ELR (cell line): ENCODE results near the gene LIPC.
"Not testable (repeated sequence)": the region's sequence is repeated elsewhere in the genome, so short reads cannot be mapped to it uniquely, and the experiment has no call there.

Experiments
- DNase-seq: peaks from one replicate; pipeline ENCODE4 v3.0.0-alpha.2; 2015; ENCODE audit warnings: low read depth

Gene LIPC

GRCh38 chr15:58585693-58586443, 154.1 kb downstream of the LIPC start:
- DNase-seq: no peak

DNA sequence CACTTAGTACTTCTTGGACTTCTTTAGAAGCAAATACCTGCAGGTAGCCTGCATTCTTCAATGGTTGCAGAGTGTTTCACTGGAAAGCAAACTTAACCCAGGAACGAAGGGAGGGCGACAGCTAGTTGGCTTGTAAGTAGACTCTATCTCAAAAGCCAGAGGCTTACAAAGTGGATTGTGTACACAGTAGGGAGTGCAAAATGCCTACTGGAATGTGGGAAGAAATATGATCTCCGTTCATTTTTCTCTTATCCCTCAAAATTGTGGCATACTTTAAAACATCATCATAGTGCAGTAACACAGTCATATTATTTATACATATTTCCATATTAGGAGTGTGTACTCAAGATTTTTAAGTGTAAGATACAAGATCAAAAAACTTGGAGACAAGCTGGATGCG, 155.7 kb downstream of the LIPC start:
- DNase-seq: no peak

DNA sequence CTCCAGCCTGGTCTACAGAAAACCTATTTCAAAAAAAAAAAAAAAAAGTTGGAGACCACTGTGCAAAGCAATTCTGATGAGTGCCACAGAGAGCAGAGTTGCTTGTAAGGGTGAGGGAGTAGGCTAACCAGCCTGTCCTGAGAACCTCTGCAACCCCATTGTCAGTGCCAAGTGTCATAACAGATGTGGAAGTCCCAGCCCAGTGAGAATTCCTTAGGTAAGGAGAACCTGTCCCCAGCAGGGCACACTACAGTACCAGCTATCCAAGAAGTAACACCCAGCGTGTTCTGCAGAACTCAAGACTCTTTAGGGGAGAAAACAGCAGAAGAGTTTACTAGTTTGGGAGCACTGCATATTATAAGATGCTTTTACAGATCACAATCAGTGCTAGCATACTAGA, 156.3 kb downstream of the LIPC start:
- DNase-seq: no peak

DNA sequence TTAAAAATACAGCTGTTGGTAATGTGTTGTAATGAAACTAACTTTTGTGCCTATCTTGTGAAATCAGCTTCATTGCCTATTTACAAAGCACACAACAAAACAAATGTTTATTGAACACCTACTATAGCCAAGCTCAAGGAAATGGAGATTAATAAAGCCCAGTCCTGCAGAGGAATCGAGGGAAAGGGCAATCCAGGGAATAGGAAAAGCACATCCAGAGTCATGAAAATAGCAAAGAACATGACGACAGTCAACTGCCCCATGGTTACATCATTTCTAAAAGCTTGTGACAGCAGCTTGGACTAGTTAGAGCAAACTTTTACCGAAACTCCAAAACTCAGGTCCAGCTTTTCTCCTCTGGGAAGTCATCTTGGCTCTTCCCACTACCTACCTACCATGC, 157.3 kb downstream of the LIPC start:
- no peak for DNase-seq

DNA sequence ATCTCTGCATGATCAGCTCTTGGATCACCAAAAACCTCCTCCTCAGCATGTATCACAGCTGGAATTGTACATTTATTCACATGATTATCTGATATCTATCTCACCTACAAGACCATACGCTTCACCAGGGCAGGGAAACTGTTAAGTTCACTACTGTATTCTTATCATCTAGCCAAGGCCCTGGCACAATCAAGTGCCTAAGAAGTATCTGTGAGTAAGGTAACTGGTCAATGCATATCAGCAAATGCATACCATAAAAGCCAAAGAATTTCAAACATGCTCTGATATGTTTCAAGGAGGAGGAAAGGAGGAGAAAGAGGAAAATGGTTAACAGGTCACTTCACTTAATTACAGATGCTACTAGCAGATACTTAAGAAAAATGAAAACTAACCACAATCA, 158.4 kb downstream of the LIPC start:
- DNase-seq: no peak

DNA sequence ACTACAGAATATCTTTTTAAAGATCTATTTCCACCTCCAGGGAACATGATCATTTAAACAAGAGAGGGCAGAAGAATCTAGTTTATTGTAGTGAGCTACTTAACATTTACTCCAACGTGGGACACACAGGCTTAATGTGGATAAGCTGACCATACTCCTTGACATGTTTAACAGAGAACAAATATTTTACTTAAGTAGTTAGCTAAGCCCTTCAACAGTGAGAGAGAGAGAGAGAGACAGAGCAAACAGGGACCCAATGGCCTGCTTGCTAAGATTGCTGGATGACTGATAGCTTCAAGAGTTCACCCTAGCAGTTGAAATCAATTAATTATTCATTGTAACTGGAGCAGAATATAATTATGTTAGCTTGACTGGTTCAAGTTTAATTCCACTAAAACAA, 159.1 kb downstream of the LIPC start:
- no peak for DNase-seq

- no peak for DNase-seq
Observed at GRCh38 chr15:58593870-58594269, 162.1 kb downstream of the LIPC start.

- DNase-seq: no peak
Observed at GRCh38 chr15:58594898-58595297, 163.1 kb downstream of the LIPC start.

GRCh38 chr15:58595516-58596263, 163.9 kb downstream of the LIPC start:
- no peak for DNase-seq

DNA sequence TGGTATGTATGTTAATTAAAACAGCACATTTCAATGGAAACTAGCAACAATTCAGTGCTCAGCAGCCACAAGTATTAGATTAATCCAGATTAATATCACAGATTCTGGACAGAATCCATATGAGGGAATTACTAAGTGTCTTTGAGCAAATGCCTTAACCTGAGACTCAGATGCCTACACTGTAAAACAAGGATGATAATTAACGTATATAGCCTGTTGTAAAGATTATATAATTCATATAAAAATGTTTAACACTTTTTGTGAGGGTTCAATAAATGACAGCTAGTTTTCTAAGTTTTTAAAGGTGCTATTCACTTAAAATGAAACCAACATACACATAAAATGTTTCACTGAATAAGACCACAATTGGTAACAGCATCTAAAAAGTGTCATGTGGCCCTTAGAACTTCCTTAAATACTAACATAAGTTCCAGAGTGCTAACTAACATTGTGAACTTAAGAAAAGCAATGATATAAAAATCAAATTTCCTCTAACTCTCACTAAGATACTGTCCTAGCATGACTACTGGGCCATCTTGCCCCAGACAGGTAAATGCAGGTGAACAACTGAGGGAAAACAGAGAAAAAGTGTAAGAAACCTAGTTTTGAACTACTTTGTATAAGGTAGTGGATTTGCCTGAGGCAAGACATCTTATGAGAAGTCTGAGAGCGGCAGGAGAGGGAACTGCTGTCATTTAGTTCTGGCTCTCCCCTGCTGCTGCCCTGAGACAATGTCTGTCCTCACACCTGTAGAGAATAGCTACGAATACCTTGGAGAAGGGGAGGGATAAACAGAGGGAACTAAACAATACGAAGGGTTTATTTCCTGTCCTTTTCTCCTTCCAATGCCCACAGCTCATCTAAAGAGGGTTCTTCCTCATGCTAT, 166.4 kb downstream of the LIPC start:
- no peak for DNase-seq

GRCh38 chr15:58598829-58599210, 167.0 kb downstream of the LIPC start:
- DNase-seq: no peak

GRCh38 chr15:58602823-58603222, 171.0 kb downstream of the LIPC start:
- no peak for DNase-seq

GRCh38 chr15:58603927-58604326, 172.1 kb downstream of the LIPC start:
- not testable (repeated sequence) for DNase-seq

- no peak for DNase-seq
Observed at GRCh38 chr15:58604455-58604923, 172.7 kb downstream of the LIPC start.

DNA sequence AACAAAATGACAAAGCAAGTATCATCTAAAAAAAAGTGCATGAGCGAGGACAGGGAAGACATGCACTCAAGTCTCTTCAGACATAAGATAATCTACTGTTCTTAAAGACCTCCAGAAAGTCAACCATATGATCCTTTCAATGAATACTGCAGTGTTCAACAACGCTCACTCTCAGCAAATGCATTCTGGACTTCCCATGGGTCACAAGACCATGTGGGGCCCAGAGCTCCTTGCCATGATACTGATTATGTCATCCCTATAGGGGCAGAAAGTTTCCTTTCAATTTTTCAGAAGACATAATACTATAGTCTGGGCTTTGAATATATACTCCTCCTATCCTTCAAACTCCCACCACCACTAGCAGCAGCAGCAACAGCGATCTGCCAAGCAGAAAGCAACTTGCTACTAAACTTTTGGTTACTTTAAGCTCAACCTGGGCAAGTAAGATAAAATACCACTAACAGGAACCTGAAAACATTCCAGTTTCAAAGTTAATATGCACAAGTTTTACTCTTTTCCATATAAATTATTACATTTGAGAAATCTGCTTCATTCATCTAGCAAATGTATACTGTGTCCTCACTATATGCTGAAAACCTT, 174.2 kb downstream of the LIPC start:
- no peak for DNase-seq

- DNase-seq: no peak
Observed at GRCh38 chr15:58606577-58607080, 174.8 kb downstream of the LIPC start.

- peak; percentile 66 for DNase-seq
Observed at GRCh38 chr15:58608129-58608590, 176.4 kb downstream of the LIPC start.

DNA sequence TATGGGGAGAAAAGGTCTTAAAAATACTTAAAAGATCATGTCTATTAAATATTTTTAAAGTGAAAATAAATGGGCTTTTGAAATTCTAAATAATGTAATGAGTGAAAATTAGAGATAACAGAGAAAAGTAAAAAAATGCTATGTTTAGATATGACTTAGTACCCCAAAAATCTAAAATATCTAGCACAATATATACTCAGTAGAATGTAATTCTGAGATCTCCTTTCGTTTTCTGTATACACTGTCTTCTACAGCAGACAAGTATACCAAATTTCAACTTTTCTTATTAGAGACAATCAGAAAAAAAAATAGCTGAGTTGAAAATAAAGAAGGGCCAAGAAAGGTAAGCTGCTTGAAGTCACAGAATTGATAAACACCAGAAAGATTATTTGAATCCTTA, 176.9 kb downstream of the LIPC start:
- DNase-seq: peak; percentile 24

- no peak for DNase-seq
Observed at GRCh38 chr15:58611731-58612676, 180.2 kb downstream of the LIPC start.

- DNase-seq: no peak
Observed at GRCh38 chr15:58616171-58616570, 184.4 kb downstream of the LIPC start.
